ENCODE results near the gene TTLL11. TPM values are rescaled to one million over a fixed set of nuclear protein-coding genes. Genes with fewer than 3 reads are reported as not detected.

The TTLL11 gene
- total RNA-seq, 1 experiment from 2014 or later = 1.5 TPM

DNA sequence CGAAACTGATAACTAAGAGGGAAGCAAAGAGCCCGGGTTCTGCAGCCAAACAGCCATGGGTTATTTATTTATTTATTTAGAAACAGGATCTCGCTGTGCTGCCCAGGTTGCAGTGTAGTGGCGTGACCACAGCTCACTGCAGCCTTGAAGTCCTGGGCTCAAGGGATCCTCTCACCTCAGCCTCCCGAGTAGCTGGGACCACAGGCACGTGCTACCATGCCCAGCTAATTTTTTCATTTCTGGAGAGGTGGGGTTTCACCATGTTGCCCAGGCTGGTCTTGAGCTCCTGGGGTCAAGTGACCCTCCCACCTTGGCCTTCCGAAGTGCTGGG lies 42.4 kb upstream of the TTLL11 start:
- WGBS (ENCODE audit: extremely low coverage, insufficient read length, low lambda C conversion rate) = no CpG with 5 or more reads among the region's 7 CpGs
- H2BK5ac ChIP-seq (ENCODE audit: insufficient read length, low read length) = no peak overlapping the region
- H3K9ac ChIP-seq (ENCODE audit: extremely low read depth, insufficient read length, low read length) = no peak overlapping the region
- no peak overlapping the region for H2BK12ac ChIP-seq (ENCODE audit: insufficient read length, low read depth, low read length)
- Mint-ChIP-seq H3K36me3 (ENCODE audit: insufficient read depth in 1 of 3, low read depth in 3 of 3) (no peaks in the 10 kb centered on the region; a peak in 1 of 7 replicates), H3K27me3 (ENCODE audit: low read depth) (peaks cover 32% of the 10 kb centered on the region), H3K27ac (no peak overlapping the region; a peak in 1 of 7 replicates), H3K9me3 (no peaks in the 10 kb centered on the region; a peak in 1 of 5 replicates), H3K4me1 (peaks cover 46 to 64% of the 10 kb centered on the region in 2 experiments), H3K4me3 (no peak overlapping the region)
- no peaks in the 10 kb centered on the region for H3K79me1 ChIP-seq (ENCODE audit: insufficient read depth, low read depth, low read length, poor library complexity, severe bottlenecking)
- TF ChIP-seq, protein P1, sequence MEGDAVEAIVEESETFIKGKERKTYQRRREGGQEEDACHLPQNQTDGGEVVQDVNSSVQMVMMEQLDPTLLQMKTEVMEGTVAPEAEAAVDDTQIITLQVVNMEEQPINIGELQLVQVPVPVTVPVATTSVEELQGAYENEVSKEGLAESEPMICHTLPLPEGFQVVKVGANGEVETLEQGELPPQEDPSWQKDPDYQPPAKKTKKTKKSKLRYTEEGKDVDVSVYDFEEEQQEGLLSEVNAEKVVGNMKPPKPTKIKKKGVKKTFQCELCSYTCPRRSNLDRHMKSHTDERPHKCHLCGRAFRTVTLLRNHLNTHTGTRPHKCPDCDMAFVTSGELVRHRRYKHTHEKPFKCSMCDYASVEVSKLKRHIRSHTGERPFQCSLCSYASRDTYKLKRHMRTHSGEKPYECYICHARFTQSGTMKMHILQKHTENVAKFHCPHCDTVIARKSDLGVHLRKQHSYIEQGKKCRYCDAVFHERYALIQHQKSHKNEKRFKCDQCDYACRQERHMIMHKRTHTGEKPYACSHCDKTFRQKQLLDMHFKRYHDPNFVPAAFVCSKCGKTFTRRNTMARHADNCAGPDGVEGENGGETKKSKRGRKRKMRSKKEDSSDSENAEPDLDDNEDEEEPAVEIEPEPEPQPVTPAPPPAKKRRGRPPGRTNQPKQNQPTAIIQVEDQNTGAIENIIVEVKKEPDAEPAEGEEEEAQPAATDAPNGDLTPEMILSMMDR (conservative IDR thresholded peaks at IDR 0.05) = no peak
- no peak for DNase-seq
- no peak overlapping the region for H4K8ac ChIP-seq (replicated peaks; ENCODE audit: insufficient read length, low read depth, low read length)
- H4K5ac ChIP-seq (ENCODE audit: insufficient read length, low read depth, low read length) = no peak overlapping the region
- H3K4me1 ChIP-seq (ENCODE audit: insufficient read depth, low read length) = peaks cover 10% of the 10 kb centered on the region; the same call in 1 of the 2 replicates
- H3K9me3 ChIP-seq (ENCODE audit: control insufficient read depth, low read depth, low read length) = no peaks in the 10 kb centered on the region
- no peaks in the 10 kb centered on the region for H3K79me2 ChIP-seq (ENCODE audit: insufficient read depth, low read length)
- H3K56ac ChIP-seq (ENCODE audit: insufficient read length, low read depth, low read length) = no peak overlapping the region
- H3K23ac ChIP-seq (ENCODE audit: insufficient read length, low read depth, low read length) = no peak overlapping the region
- no peak overlapping the region for H3K18ac ChIP-seq (ENCODE audit: insufficient read length, low read depth, low read length)
- no peaks in the 10 kb centered on the region for H3K27me3 ChIP-seq (ENCODE audit: insufficient read depth, low read length)
- no peak overlapping the region for H3K4ac ChIP-seq (ENCODE audit: low read depth, low read length)
- no peak overlapping the region for H3K27ac ChIP-seq (ENCODE audit: insufficient read length, low read depth, low read length)
- no peak overlapping the region for H4K91ac ChIP-seq (ENCODE audit: insufficient read length, low read depth, low read length)
- no peak overlapping the region for H2BK15ac ChIP-seq (ENCODE audit: low read depth, low read length)
- H2AFZ ChIP-seq (ENCODE audit: low read length) = no peak overlapping the region
- H3T11ph ChIP-seq (ENCODE audit: low read length) = no peak overlapping the region
- no peaks in the 10 kb centered on the region for H4K20me1 ChIP-seq (ENCODE audit: control insufficient read depth, insufficient read depth, insufficient read length)
- H2AK5ac ChIP-seq (ENCODE audit: insufficient read length, low read length) = no peak overlapping the region
- H3K23me2 ChIP-seq (ENCODE audit: insufficient read length, low read depth, low read length, poor library complexity, severe bottlenecking) = no peaks in the 10 kb centered on the region
- no peak overlapping the region for H3K14ac ChIP-seq (ENCODE audit: insufficient read depth, low read length)
- H2BK20ac ChIP-seq (ENCODE audit: low read depth, low read length, poor library complexity, severe bottlenecking) = no peak overlapping the region
- H3K4me2 ChIP-seq (ENCODE audit: insufficient read depth, insufficient read length, low read length) = no peak overlapping the region
- H2BK120ac ChIP-seq (ENCODE audit: low read depth, low read length, poor library complexity, severe bottlenecking) = no peak overlapping the region

All from H9 (cell line).